HG03025 (cell line): Measurements from ENCODE around the gene MYO9A.
"Not testable (repeated sequence)": the region's sequence is repeated elsewhere in the genome, so short reads cannot be mapped to it uniquely, and the experiment has no call there.

Source experiments
- ATAC-seq: cut with Tn5 transposase; IDR thresholded peaks from one replicate; pipeline ENCODE4 v1.9.1; 2021; ENCODE audit warnings: mild to moderate bottlenecking, moderate library complexity; ENCODE audit not compliant: unreplicated experiment, low FRiP score

Gene MYO9A

GRCh38 chr15:71892335-71892734 is 225.6 kb downstream of the MYO9A start:
- no peak for ATAC-seq

GRCh38 chr15:71891026-71891425 is 226.9 kb downstream of the MYO9A start:
- no peak for ATAC-seq

- no peak for ATAC-seq
These were observed 228.0 kb downstream of the MYO9A start for GRCh38 chr15:71889947-71890346.

- ATAC-seq = no peak
These were observed 228.6 kb downstream of the MYO9A start for GRCh38 chr15:71889385-71889784.

- ATAC-seq = no peak
These were observed 229.2 kb downstream of the MYO9A start for GRCh38 chr15:71888797-71889196.

- no peak for ATAC-seq
These were observed 232.6 kb downstream of the MYO9A start for GRCh38 chr15:71885390-71885789.

GRCh38 chr15:71883447-71883846 is 234.5 kb downstream of the MYO9A start:
- no peak for ATAC-seq

GRCh38 chr15:71880276-71880675 is 237.7 kb downstream of the MYO9A start:
- no peak for ATAC-seq

GRCh38 chr15:71874245-71874644 is 243.7 kb downstream of the MYO9A start:
- no peak for ATAC-seq

GRCh38 chr15:71858232-71858631 is 259.7 kb downstream of the MYO9A start:
- not testable (repeated sequence) for ATAC-seq

GRCh38 chr15:71853543-71853942 is 264.4 kb downstream of the MYO9A start:
- ATAC-seq = no peak

- no peak for ATAC-seq
These were observed 273.0 kb downstream of the MYO9A start for GRCh38 chr15:71844916-71845315.

GRCh38 chr15:71841563-71841962 is 276.4 kb downstream of the MYO9A start:
- no peak for ATAC-seq

GRCh38 chr15:71830981-71831380 is 287.0 kb downstream of the MYO9A start:
- no peak for ATAC-seq

GRCh38 chr15:71826196-71826595 is 291.8 kb downstream of the MYO9A start:
- ATAC-seq = no peak

GRCh38 chr15:71825021-71825730 is 292.8 kb downstream of the MYO9A start:
- no peak for ATAC-seq

GRCh38 chr15:71823801-71824200 is 294.1 kb downstream of the MYO9A start:
- ATAC-seq = no peak

GRCh38 chr15:71822890-71823630 is 294.9 kb downstream of the MYO9A start:
- no peak for ATAC-seq

GRCh38 chr15:71821547-71822129 is 296.3 kb downstream of the MYO9A start:
- ATAC-seq = no peak

- ATAC-seq = no peak
These were observed 297.8 kb downstream of the MYO9A start for GRCh38 chr15:71820127-71820526.

GRCh38 chr15:71817351-71817750 is 300.6 kb downstream of the MYO9A start:
- ATAC-seq = no peak

- ATAC-seq = no peak
These were observed 302.6 kb downstream of the MYO9A start for GRCh38 chr15:71815301-71815700.
